ENCODE measurements around the gene PADI6. TPM values are rescaled to one million over a fixed set of nuclear protein-coding genes. Genes with fewer than 3 reads are reported as not detected.

The PADI6 gene
- total RNA-seq, 1 donor from 2014 or later, result not detected

DNA sequence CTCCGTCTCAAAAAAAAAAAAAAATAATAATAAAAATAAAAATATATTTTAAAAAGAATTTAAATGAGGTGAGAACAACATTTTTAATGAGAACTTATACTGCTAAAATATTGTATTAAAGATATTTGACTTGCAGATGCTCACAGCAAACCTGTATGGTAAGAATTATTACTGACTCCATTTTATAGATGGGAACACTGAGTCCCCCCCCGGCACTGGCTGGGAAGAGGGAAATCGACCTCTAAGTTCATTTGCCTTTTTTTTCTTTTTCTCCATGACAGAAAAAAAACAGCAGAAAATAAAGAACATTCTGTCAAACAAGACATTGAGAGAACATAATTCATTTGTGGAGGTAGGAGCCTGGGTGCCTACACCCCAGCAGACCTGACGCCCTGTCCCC lies 13.4 kb upstream of the PADI6 start:
- no peak for DNase-seq

DNA sequence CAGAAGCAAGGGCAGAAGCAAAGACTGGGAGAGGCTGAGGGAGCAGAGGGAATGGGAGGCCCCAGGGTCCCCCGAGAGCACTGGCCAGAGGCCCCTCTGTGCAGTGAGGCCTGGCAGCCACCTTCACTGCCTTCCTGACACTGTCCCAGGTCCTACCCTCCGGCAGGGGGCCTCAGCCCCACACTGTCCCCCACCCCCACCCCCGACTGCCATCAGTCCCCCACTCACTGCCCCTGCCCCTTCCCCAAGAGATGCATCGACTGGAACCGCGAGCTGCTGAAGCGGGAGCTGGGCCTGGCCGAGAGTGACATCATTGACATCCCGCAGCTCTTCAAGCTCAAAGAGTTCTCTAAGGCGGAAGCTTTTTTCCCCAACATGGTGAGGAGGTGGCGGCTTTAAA lies 13.0 kb upstream of the PADI6 start:
- DNase-seq, result no peak

GRCh38 chr1:17359808-17360207 lies 12.2 kb upstream of the PADI6 start:
- DNase-seq, result no peak

DNA sequence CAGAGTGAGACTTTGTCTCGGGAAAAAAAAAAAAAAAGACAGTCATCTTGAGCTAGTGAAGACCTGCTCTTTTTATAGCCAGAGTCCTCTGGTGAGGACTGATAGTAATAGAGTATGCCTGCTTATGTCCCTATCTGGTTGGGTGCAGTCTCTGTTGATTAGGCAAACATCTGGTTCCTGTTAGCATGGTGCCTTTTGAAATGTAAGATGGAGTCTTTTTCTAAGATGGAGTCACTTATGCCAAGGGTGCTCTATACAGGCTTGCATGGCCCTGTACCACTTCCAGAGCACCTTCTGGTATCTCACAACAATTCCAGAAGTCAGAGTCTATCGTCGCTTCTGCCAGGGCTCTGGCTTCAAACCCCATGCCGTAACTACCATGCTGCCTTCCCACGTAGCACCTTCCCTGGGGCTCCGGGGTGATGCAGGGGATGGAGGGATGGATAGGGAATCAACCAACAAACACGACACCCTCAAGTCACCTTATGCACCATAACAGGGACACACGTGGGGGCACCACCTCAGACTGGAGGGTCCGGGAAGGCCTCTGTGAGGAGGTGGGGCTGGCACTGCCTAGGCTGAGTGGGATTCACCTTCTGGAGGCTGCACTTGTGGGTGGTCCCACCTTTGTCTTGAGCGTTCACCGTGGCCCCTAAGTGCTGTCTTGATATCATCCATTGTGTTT lies 11.6 kb upstream of the PADI6 start:
- no peak for DNase-seq

- no peak for DNase-seq
These were observed 10.3 kb upstream of the PADI6 start for GRCh38 chr1:17361687-17362086.

DNA sequence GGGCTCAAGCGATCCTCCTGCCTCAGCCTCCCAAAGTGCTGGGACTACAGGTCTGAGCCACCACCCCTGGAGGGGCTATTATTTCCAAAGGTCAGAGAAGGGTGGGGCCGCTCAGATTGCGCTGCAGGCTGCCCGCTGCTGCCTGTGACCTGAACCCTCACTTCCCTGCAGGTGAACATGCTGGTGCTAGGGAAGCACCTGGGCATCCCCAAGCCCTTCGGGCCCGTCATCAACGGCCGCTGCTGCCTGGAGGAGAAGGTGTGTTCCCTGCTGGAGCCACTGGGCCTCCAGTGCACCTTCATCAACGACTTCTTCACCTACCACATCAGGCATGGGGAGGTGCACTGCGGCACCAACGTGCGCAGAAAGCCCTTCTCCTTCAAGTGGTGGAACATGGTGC lies 8.6 kb upstream of the PADI6 start:
- no peak for DNase-seq

DNA sequence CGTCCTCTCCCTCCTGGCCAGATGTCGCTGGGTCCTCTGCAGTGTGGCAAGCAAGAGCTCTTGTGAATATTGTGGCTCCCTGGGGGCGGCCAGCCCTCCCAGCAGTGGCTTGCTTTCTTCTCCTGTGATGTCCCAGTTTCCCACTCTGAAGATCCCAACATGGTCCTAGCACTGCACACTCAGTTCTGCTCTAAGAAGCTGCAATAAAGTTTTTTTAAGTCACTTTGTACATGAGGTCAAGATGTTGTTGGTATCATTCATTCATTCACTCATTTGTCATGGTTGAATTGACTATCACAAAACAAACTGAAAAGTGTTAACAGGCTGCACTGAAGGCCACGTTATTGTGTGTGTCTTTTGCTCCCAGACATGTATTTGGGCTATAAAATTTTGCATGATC lies 8.2 kb upstream of the PADI6 start:
- no peak for DNase-seq

DNA sequence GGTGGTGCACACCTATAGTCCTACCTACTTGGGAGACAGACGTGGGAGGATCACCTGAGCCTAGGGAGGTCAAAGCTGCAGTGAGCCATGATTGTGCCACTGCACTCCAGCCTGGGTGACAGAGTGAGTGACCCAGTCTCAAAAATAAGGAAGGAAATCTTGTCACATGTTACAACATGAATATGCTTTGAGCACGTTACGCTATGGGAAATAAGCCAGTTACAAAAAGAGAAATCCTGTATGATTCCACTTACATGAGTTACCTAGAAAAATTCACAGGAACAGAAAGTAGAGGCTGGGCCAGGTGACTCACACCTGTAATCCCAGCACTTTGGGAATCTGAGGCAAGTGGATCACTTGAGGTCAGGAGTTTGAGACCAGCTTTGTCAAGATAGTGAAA lies 6.7 kb upstream of the PADI6 start:
- DNase-seq, result no peak

GRCh38 chr1:17369466-17369865 lies 2.5 kb upstream of the PADI6 start:
- DNase-seq, result no peak

DNA sequence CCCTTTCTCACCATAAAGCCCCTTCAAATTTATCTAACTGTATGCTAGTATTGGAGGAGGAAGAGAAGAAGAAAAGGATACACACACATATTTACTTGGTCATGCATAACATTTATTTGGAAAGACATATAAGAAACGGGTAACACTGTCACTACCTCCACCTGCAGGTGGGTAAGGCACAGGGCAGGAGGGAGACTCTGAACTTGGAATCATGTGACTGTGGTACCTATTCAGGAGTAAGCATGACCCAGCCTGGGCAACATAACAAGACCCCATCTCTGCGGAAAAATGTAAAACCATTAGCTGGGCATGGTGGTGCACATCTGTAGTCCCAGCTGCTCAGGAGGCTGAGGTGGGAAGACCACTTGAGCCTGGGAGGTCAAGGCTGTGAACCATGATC lies 1.4 kb upstream of the PADI6 start:
- DNase-seq, result no peak

DNA sequence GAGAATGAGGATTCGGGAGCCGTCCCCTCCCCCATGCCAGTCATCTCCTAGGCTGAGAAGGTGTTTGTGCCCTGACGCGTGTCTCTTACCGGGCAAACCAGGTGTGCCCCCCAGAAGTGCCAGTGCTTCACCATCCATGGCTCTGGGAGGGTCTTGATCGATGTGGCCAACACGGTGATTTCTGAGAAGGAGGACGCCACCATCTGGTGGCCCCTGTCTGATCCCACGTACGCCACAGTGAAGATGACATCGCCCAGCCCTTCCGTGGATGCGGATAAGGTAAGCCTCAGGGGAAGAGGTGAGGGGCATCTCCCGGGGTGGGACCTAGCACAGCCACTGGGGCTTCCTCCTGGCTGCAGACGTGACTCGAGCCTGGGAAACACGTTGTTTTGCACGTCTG lies 959 bp downstream of the PADI6 start:
- no peak for DNase-seq

DNA sequence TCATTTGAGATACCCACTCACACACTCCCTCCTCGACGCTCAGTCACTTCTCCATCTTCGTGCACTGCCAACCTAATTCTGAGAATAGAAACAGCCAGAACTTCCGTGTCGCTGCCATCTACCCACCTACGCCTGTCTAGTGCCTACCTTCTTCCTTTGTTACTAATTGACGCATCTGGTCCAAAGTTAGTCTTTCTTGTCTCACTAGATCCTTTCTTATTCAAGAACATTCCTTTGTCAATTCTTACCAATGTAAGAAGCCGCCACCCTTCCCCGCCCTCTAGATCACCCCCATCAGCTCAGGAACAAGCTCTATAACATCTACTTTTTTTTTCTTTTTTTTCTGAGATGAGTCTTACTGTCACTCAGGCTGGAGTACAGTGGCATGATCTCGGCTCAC lies 3.7 kb downstream of the PADI6 start:
- DNase-seq, result no peak

- DNase-seq, result no peak
These were observed 5.4 kb downstream of the PADI6 start for GRCh38 chr1:17377325-17377953.

DNA sequence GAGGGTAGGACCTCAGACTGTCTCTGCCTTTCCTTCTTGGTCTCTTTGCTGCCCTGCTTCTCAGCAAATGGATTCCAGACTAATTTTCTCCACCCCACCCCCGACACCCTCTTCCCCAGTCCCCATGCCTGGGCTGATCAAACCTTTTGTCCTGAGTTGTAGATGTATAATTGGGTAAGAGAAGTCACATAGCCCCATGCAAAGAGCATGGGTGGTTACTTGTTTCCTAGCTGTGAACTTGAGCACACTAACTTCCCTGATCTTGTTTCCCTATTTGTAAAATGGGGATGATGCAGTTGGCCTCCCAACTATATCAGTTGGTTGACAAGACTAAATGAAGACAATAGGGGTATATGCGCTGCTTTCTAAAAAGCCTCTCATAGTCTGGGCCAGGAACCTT lies 9.2 kb downstream of the PADI6 start:
- no peak for DNase-seq

- no peak for DNase-seq
These were observed 20.3 kb downstream of the PADI6 start for GRCh38 chr1:17392199-17392740.

DNA sequence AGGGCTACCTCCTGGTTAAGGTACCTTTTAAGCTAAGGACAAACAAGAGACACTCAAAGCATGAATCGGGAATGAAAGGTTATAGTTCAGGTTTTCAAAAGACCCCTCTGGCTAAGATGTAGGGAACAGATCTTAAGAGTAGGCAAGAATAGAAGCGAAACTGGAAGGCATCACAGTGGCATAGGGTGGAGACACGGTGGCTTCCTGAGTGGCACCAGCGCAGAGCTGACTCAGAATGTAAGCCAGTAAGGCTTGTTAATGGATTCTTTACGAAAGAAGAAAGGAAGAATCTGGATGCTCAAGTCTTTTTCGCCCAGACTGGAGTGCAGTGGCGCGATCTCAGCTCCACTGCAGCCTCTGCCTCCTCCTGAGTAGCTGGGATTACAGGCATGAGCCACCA lies 21.2 kb downstream of the PADI6 start:
- no peak for DNase-seq

DNA sequence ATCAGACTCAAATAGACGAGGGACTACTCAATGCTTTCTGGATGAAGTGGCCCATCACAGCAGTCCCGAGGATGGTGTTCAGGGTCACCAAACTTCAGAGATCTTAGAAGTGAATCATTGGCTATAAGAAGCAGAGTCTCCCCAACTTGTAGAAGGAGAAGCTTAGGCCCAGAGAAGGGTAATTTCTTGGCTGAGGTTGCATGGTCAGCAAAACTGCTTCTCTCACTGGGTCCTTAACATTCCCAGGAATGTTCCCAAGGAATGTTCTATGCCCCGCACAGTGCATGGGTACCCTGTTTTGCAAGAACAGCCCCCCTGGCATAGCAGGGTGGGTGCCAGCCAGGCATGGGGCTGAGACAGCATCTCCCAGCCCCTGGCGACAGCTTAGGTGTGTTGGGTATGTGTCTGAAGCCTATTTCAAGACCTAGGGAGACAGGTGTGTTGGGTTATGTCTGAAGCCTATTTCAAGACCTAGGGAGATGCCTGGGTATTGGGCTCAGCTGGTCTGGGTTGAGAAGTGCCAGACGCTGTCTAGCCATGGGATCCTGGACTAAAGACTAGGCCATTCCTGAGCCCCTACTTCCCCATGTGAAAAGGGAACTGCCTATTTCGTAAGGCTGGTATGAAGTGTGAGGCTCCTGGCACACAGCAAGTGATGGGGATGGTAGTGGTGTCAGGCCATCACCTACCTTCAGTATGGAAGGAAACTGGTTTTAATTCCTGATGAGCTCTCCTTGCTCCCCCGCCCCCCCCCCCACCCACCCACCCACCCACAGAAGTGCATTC lies 26.1 kb downstream of the PADI6 start:
- DNase-seq, result no peak

GRCh38 chr1:17400725-17401341 lies 28.8 kb downstream of the PADI6 start:
- no peak for DNase-seq

- no peak for DNase-seq
These were observed 29.8 kb downstream of the PADI6 start for GRCh38 chr1:17401841-17402240.

DNA sequence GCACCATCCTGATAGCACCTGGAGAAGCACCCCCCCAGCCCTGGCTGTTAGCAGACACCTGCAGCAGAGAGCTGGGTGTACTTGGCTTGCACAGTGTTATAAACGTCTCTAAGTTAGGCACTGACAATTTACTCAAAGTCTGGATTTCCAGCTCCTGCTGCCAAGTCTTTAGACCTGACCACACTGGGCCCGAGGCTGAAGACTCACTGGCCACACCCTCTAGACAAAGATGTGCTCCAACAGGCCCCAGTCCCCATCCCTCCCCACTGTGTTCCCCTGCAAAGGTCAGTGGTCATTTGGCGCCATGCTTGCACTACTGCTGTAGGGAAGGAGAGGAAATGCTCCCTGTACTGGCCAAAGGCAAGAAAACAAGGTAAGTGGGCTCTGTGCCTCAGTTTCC lies 31.1 kb downstream of the PADI6 start:
- no peak for DNase-seq

DNA sequence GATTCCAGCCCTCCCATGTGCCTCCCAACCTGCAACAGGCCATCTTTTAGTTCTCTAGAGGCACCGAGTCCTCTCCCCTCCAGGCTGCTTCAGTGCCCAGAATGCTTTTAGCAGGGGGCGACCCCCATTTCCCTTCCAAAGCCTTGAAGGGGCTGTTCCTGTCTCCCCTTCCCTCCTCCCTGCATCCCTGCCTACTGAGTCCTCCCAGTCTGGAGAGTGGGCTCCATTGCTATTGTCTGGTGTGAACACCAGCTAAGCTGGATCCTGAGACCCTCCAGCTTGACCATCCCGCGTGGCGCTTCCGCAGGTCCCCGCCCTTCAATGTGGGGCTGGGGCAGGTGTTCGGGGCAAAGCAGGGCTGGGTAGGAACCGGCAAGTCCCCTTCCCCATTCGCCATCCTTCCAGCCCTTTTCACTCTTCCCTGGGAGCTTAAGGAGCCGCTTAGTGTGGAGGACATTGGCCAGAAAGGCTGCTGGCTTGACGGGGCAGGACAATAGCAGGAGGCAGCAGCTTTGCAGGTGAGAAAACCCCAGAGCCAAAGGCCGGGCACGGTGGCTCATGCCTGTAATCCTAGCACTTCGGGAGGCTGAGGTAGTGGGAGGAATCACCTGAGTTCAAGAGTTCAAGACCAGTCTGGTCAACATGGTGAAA lies 32.2 kb downstream of the PADI6 start:
- DNase-seq, result no peak

DNA sequence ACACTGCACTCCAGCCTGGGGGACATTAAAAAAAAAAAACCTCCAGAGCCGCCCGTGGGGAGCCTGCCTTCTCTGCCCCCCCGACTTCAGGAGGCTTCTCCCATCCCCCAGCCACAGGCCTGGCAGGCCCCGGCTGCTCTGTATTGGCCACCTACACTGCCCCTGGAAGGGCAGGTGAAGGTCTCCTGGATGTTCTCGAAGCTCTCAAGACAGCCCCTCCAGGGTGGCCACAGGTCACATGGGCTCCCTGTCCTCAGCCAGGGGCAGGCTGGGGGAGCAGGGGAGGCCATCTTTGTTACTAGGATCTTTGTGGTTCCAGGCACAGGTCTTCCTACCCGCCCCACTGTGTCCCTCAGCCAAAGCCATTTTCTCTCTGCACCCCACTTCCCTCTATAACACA lies 32.8 kb downstream of the PADI6 start:
- DNase-seq, result no peak
